Measurements from ENCODE around the gene ATF6.
"Not testable (repeated sequence)": the region's sequence is repeated elsewhere in the genome, so short reads cannot be mapped to it uniquely, and the experiment has no call there.

Gene ATF6

DNA sequence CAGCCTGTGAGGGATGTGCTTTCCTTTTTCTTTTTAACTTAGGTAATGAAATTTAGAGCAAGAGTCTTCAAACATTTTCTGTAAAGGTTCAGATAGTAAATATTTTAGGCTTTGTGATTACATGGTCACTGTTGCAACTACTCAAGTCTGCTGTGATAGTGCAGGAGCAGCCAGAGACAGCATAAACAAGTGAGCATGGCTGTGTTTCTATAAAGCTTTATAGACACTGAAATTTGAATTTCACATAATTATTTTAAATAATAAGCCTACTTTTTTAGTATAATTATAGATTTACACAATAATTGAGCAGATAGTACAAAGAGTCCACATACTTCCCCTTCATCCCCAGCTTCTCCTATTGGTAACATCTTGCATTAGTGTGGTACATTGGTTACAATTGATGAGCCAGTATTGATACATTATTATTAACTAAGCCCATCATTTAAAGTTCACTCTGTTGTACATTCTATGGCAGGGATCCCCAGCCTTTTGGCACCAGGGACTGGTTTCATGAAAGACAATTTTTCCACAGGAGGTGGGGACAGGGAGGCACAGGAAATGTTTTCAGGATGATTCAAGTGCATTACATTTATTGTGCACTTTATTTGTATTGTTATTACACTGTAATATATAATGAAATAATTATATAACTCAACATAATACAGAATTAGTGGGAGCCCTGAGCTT lies 3.0 kb downstream of the ATF6 start:
- CTCF ChIA-PET: interaction anchor here (1.2 to 1.6 kb wide), 5 partner anchors 9 to 282 kb away, joined by 3 to 4 read pairs (median 3); no protein-coding TSS in a partner anchor
- POLR2A ChIA-PET: no interaction called here

DNA sequence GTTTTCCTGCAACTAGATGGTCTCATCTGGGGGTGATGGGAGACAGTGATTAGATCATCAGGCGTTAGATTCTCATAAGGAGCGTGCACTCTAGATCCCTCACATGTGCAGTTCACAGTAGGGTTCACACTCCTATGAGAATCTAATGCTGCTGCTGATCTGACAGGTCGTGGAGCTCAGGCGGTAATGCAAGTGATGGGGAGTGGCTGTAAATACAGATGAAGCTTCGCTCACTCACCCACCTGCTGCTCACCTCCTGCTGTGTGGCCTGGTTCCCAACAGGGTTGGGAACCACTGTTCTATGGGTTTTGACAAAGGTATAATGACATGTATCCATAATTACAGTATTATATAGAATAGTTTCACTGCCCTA lies 3.5 kb downstream of the ATF6 start:
- POLR2A ChIA-PET; DNase-seq (ENCODE audit: extremely low spot score): not testable (repeated sequence)
- CTCF ChIA-PET: interaction anchor here (1.2 to 1.6 kb wide), 5 partner anchors 9 to 282 kb away, joined by 3 to 4 read pairs (median 3); no protein-coding TSS in a partner anchor

More for the DNA sequence above, 3.0 kb downstream of the ATF6 start:
- DNase-seq (ENCODE audit: extremely low spot score): no peak
- TF ChIP-seq, protein P1, sequence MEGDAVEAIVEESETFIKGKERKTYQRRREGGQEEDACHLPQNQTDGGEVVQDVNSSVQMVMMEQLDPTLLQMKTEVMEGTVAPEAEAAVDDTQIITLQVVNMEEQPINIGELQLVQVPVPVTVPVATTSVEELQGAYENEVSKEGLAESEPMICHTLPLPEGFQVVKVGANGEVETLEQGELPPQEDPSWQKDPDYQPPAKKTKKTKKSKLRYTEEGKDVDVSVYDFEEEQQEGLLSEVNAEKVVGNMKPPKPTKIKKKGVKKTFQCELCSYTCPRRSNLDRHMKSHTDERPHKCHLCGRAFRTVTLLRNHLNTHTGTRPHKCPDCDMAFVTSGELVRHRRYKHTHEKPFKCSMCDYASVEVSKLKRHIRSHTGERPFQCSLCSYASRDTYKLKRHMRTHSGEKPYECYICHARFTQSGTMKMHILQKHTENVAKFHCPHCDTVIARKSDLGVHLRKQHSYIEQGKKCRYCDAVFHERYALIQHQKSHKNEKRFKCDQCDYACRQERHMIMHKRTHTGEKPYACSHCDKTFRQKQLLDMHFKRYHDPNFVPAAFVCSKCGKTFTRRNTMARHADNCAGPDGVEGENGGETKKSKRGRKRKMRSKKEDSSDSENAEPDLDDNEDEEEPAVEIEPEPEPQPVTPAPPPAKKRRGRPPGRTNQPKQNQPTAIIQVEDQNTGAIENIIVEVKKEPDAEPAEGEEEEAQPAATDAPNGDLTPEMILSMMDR (IDR thresholded peaks at IDR 0.05; ENCODE audit: control extremely low read depth, extremely low read depth, low read depth, missing control alignments): no peak

DNA sequence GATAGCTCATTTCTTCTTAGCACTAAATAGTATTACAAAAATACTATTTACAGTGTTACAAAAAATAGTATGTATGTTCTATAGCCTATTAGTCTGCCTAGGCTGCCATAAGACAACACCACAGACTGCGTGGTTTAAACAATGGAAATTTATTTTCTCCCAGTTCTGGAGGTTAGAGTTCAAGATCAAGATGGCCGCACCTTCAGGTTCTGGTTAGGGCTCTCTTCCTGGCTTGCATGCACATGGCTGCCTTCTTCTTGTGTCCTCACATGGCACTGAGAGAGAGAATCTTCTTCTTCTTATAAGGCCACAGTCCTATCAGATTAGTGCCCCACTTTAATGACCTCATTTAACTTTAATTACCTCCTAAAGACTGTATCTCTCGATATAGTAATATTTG lies 4.1 kb downstream of the ATF6 start:
- no peak for DNase-seq (ENCODE audit: extremely low spot score)
- CTCF ChIA-PET: interaction anchor here (1.2 to 1.6 kb wide), 5 partner anchors 8 to 283 kb away, joined by 3 to 4 read pairs (median 3); no protein-coding TSS in a partner anchor
- TF ChIP-seq, protein P1 (IDR thresholded peaks at IDR 0.05; ENCODE audit: control extremely low read depth, extremely low read depth, low read depth, missing control alignments): no peak
- POLR2A ChIA-PET: no interaction called here

DNA sequence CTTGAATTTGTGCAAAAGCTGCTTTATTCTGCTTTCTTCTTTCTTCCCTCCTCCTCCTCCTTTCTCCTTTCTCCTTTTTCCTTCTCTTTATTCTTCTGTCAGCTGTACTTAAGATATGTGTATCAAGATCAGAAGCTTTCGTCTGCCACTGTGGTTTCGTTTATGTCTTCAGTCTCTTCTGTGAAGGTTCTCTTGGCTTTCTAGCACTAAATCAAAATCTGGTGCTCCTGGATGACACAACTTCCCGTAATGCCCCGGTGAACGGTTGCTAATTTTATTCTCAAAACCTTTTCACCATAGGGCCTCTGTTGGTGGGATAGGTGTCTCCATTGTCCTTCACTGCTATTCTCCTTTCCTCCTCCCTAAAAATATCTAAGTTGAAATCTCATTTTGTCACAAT lies 5.0 kb downstream of the ATF6 start:
- TF ChIP-seq, protein P1 (IDR thresholded peaks at IDR 0.05; ENCODE audit: control extremely low read depth, extremely low read depth, low read depth, missing control alignments): no peak
- ChIA-PET POLR2A (interaction anchor here (1.2 kb wide), 1 partner anchor 9 kb away, joined by 3 read pairs; no protein-coding TSS in a partner anchor), CTCF (interaction anchor here (1.0 to 2.5 kb wide), 7 partner anchors 8 to 284 kb away, joined by 3 to 17 read pairs (median 7); partner anchors contain the start of gene DUSP12)
- DNase-seq (ENCODE audit: extremely low spot score): no peak

DNA sequence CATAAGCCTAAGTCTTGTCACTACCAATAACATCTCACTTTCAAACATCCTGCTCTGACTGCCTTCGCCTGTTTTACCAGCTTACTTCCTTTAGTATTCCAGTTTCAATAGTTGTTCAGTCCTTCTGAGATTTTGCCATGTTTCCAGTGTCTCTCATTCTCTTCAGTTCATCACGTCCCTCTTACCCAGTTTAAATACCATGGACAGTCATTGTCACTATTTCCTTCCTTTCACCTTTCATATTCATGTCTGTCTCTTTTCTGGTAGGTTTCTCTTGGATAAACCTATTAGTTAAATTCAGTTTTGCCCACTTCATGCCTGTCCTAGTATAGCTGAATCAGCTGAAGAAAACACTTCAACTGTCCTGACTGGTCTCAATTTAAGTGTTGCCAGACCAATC lies 5.9 kb downstream of the ATF6 start:
- ChIA-PET POLR2A (interaction anchor here (0.8 to 1.2 kb wide), 2 partner anchors 10 to 16 kb away, joined by 3 to 6 read pairs; no protein-coding TSS in a partner anchor), CTCF (interaction anchor here (1.0 to 2.5 kb wide), 8 partner anchors 8 to 285 kb away, joined by 3 to 17 read pairs (median 6); partner anchors contain the start of gene DUSP12)
- TF ChIP-seq, protein P1 (IDR thresholded peaks at IDR 0.05; ENCODE audit: control extremely low read depth, extremely low read depth, low read depth, missing control alignments): no peak
- DNase-seq (ENCODE audit: extremely low spot score): no peak

DNA sequence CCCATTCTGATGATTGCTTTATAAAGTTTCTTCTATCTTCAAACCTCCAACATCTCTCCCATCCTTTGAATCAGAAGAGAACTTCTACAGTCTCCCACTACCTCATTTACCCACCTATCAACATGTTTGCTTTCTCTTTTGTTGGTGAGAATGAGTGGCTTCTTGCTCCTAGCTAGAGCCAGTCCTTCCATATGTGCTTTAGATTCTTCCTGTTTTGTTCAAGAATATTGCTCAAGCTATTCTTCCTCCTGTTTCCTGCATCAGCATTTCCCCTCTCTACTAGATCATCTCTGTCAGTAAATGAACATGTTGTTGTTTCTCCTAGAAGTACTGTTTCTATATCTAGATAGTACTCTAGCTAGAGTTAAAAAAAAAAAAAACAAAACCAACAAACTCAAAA lies 6.3 kb downstream of the ATF6 start:
- ChIA-PET CTCF (interaction anchor here (1.0 to 2.5 kb wide), 7 partner anchors 8 to 285 kb away, joined by 3 to 17 read pairs (median 6); partner anchors contain the start of gene DUSP12), POLR2A (interaction anchor here (0.8 to 1.2 kb wide), 2 partner anchors 10 to 17 kb away, joined by 3 to 6 read pairs; no protein-coding TSS in a partner anchor)
- TF ChIP-seq, protein P1 (IDR thresholded peaks at IDR 0.05; ENCODE audit: control extremely low read depth, extremely low read depth, low read depth, missing control alignments): no peak
- no peak for DNase-seq (ENCODE audit: extremely low spot score)

DNA sequence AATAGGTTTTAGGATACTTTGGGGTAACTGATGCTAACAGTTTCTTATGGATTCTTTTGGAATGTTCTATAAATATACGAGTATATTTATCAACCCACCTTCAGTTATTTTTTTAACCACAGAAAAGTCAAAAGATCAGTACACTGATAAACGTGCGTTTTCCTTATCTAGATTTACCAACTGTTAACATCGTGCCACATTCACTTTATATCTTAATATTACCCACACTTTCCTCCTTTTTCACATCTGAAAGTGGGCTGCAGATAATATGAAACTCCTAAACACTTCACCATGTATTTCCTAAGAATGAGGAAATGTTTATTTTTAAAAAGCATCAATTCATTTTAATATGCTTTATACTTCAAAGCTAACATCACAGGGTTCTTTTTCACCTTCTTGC lies 7.7 kb downstream of the ATF6 start:
- TF ChIP-seq, protein P1 (IDR thresholded peaks at IDR 0.05; ENCODE audit: control extremely low read depth, extremely low read depth, low read depth, missing control alignments): no peak
- ChIA-PET POLR2A (no interaction called here), CTCF (no interaction called here)
- DNase-seq (ENCODE audit: extremely low spot score): no peak
